Measurements from ENCODE around the gene CNTNAP2.

CNTNAP2 gene

DNA sequence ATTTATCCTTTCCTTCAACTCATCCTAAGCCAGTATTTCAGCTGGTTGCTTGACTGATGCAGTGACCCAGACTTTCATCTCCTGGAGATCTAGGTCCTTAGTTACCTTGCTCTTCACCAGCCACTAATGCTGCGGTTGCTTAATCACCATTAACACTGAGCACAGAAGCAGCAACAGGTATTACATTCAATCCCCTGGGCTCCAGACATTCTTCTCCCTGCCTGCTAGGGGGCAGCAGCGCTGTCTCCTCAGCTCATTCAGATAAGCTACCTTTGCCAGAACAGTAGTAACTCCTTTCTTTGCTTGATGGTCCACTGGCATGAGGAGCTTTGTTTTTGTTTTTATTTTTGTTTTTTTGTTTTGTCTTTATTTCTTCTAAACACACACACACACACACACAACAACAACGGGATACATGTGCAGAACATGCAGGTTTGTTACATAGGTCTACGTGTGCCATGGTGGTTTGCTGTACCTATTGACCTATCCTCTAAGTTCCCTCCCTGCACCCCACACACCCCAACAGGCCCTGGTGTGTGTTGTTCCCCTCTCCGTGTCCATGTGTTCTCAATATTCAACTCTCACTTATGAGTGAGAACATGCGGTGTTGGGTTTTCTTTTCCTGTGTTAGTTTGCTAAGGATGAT lies 1430.8 kb downstream of the CNTNAP2 start:
- no peaks in the 10 kb centered on the region for H3K36me3 ChIP-seq
- peak; percentile 94 for TF ChIP-seq CTCF (IDR thresholded peaks at IDR 0.05; ENCODE audit: low read depth, low read length)
- DNase-seq: peak; percentile 65

GRCh38 chr7:147556317-147556716 lies 1439.7 kb downstream of the CNTNAP2 start:
- Histone ChIP-seq H3K36me3 (no peaks in the 10 kb centered on the region), H3K4me3 (ENCODE audit: low read depth, low read length) (no peak overlapping the region), H3K27me3 (no peaks in the 10 kb centered on the region), H3K9me3 (no peaks in the 10 kb centered on the region), H3K4me1 (no peaks in the 10 kb centered on the region)
- no peak for TF ChIP-seq CTCF (IDR thresholded peaks at IDR 0.05; ENCODE audit: low read depth, low read length)
- DNase-seq: no peak

More for the DNA sequence above, 1430.8 kb downstream of the CNTNAP2 start:
- Histone ChIP-seq H3K27me3 (no peaks in the 10 kb centered on the region), H3K9me3 (no peaks in the 10 kb centered on the region), H3K4me3 (ENCODE audit: low read depth, low read length) (no peak overlapping the region), H3K4me1 (no peaks in the 10 kb centered on the region)

- no peaks in the 10 kb centered on the region for H3K27me3 ChIP-seq
- DNase-seq: no peak
- H3K9me3 ChIP-seq: no peaks in the 10 kb centered on the region
- no peak for TF ChIP-seq CTCF (IDR thresholded peaks at IDR 0.05; ENCODE audit: low read depth, low read length)
- no peak overlapping the region for H3K4me3 ChIP-seq (ENCODE audit: low read depth, low read length)
- H3K4me1 ChIP-seq: no peaks in the 10 kb centered on the region
- no peaks in the 10 kb centered on the region for H3K36me3 ChIP-seq
Observed at GRCh38 chr7:147563669-147564068, 1447.1 kb downstream of the CNTNAP2 start.

DNA sequence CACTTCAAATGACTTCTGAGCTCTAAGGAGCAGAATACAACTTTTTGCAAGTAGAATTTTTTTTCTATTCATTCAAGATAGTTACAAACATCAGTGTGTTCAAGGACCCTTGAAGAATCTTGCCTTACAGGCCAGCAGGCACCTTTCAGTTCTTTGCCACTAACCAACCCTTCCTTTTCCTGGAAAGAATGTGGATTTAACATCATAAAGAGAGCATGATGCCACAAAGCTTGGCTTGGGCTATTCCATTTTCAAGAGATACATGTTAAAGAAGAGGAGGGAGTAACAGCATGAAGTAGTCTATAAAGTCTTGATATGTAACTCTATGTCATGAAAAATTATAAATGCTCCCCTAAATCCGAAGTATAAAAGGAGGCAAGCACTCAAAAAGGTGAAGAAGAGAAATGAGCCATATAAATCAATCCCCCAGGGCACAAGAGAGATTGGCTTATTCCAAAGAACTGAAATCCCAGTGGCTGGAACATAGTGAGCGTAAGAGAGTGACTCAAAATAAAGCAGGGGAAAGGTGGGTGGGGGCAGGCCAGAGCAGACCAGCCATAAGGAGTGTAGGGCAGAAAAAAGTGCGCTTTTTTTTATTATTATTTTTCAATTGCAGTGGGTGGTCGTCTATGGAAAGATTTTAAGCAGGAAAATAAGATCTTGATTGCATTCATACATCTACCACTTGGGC lies 1448.3 kb downstream of the CNTNAP2 start:
- TF ChIP-seq CTCF (IDR thresholded peaks at IDR 0.05; ENCODE audit: low read depth, low read length): no peak

DNA sequence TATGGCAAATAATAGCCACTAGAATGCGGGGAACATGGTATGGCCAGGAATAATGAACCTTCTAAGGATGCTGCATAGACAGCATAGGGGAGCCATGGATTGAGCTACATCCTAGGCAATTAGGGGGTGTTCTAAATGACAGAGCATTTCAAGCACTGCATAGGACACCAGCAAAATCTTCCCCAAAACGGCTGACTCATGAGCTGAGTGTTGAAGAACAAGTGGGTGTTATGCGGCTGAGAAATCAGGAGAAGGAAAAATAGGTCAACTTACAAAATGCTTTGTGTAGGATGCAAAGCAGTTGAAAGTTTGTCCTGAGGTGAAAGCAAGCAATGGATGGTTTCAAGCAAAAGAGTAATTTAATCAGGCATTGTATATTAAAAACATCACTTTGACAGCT lies 1450.4 kb downstream of the CNTNAP2 start:
- H3K27me3 ChIP-seq: no peaks in the 10 kb centered on the region
- no peaks in the 10 kb centered on the region for H3K4me1 ChIP-seq
- no peak overlapping the region for H3K4me3 ChIP-seq (ENCODE audit: low read depth, low read length)
- DNase-seq: no peak
- no peak for TF ChIP-seq CTCF (IDR thresholded peaks at IDR 0.05; ENCODE audit: low read depth, low read length)
- no peaks in the 10 kb centered on the region for H3K9me3 ChIP-seq
- H3K36me3 ChIP-seq: no peaks in the 10 kb centered on the region

More for the DNA sequence above, 1448.3 kb downstream of the CNTNAP2 start:
- Histone ChIP-seq H3K9me3 (no peaks in the 10 kb centered on the region), H3K4me1 (no peaks in the 10 kb centered on the region), H3K36me3 (no peaks in the 10 kb centered on the region), H3K4me3 (ENCODE audit: low read depth, low read length) (no peak overlapping the region), H3K27me3 (no peaks in the 10 kb centered on the region)
- DNase-seq: no peak
